ENCODE results near the gene NTM.
"Not testable (repeated sequence)": the region's sequence is repeated elsewhere in the genome, so short reads cannot be mapped to it uniquely, and the experiment has no call there.

Gene NTM

DNA sequence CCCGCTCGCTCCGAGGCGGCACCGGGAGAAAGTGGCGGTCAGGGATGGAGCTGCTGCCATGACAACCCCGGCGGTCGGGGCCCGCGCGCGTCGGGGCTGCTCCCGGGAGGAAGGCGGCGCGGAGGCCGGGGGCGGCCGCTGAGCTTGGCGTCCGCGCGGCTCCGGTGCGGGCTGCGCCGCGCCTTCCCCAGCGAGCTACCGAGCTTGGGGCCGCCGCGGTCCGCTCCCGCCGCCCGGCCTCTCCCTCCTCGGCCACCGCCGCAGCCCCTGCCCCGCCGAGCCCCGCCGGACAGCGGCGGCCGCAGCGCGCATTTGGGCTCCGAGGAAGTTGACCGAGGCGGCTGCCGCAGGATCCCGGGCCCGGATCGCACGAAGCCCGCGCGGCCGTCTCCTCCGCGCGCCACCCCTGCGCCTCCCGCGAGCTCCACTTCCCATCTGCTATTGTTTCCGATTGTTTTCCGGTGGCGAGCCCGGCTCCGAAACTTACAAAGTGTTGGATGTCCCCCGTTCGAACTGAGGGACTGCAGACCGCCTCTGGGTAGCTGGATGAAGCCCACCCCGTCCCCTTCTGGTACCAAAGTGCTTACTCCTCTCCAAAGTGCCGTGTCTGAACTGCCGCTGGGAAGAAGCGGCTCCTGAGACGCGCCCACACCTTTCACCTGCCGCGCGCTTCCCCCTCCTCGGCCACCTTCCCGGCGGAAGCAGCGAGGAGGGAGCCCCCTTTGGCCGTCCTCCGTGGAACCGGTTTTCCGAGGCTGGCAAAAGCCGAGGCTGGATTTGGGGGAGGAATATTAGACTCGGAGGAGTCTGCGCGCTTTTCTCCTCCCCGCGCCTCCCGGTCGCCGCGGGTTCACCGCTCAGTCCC is 540.3 kb downstream of the NTM start:
- no peak for DNase-seq

DNA sequence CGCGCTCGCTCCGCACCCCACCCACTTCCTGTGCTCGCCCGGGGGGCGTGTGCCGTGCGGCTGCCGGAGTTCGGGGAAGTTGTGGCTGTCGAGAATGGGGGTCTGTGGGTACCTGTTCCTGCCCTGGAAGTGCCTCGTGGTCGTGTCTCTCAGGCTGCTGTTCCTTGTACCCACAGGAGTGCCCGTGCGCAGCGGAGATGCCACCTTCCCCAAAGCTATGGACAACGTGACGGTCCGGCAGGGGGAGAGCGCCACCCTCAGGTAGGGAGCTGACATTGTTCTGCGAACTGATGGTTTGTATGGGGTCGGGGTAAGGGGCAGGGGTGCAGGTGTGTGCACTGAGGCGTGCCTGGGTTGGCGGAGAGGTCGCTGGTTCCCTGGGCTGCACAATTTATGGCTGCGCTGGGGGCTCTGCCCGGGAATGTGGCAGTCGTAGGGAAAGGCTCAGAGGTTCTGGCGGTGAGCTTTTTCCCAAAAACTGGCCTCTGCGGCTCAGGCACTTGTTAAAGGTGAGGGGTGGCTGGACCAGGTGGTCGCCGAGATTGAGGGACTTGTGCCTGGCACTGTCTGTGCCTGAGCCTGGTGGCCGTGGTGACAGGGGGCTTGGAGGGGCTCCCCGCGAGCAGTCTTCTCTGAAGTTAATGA is 541.1 kb downstream of the NTM start:
- DNase-seq: not testable (repeated sequence)

DNA sequence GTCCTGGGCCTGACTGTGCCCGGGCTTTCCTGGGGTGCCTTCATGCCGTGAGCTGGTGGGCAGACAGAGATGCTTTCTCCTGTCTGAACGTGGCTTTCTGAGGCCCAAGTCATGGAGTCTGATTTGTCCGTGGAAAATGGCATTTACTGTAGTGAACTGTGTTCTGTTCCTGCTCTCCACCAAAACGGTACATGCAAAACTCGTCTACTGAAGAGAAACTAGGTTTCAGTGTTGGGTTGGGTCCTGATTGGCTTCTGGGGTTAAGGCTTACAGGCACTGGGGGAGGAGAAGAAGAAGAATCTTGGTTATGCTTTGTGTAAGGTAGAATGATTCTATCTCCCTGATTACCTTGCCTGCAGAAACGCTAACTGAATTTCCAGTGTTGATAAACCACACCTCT is 541.7 kb downstream of the NTM start:
- no peak for DNase-seq

DNA sequence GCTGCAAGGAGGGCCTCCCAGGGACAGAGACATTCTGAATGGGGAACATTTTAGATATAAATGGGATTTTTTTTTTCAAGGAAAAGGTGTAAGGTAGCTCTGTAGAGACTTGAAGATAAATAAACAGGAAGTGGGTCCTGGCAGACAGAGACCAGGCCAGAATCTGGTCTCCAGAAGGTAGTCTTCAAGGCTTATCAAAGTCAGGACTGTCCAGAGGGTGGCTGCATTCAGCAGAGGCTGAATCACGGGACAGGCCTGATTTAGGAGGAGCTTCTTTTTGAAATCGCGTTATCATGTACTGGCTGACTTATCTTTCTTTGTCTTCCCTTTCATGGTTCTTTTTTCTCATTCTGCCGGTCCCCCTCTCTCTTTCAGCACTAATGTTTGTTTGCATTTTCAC is 542.9 kb downstream of the NTM start:
- DNase-seq: peak in 1 of 2 experiments; percentile 13

DNA sequence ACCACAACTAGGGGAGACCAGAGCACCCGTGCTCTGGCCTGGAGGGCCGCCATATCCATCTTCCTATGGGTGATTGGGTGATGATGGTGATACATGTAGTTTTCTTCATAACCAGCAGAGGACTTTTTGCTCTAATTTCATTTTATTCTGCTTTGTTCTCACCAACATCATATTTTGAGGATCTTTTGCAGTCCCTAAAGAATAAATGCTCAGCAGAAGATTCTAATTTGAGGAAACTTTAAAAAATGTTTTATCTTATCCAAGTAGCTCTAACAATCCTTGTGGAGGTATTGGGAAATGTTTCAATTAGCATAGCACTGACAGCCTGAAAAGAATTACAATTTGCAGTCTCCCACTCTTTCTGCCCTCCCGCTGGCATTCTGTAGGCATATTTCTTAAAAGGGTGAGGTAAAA is 544.0 kb downstream of the NTM start:
- DNase-seq: no peak

DNA sequence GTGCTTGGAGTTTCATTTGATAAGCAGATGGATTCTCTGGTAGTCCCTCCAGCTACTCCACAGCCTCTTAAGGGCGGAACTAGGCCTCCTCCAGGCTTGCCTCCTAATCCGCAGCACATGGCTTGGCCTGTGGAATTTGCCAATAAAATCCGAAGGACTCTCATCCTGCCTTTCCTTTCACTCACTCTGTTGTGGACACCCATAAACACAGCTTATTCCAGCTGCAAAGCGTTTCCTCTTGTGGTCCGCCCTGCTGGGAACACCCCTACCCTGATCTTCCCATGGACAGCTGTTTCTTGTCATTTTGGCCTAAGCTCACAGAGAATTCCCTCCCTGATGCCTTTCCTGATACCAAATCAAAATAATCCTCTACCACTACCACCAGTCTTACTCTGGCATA is 546.2 kb downstream of the NTM start:
- DNase-seq: no peak

DNA sequence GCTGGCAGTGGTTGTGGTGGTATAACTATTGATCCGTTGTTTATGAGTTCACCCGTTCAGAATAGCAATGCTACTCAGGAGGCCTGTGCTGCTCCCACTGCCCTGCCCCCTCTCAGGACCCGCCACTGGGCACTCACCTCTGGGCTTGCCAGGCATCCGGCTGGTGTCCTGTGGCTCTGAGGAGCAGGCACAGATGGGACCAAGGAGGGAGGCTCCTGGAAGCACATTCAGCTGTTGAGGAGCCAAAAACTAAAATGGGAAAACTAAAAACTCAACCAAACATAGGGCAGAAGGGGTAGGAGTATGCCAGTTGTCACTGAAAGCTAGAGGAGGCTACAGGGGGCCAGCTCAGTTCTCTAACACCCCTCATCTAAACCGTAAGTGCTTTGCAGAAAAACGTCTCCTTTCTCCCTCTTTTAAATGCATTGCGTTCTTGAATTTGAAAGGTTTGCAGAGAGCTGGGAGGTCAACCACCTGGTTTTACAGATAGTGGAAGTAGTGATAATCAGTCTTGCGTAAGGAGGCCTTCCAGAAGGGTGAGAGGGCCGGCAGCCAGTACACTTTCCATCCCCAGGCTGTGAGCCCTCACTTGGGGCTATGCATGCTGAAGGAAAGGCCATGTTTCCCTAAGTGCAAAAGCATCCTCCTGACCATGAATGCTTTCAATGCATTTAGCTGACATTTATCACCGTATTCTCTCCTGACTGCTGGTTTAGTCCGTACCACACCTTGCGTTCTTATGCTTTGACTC is 547.4 kb downstream of the NTM start:
- DNase-seq: peak; percentile 39 to 87

DNA sequence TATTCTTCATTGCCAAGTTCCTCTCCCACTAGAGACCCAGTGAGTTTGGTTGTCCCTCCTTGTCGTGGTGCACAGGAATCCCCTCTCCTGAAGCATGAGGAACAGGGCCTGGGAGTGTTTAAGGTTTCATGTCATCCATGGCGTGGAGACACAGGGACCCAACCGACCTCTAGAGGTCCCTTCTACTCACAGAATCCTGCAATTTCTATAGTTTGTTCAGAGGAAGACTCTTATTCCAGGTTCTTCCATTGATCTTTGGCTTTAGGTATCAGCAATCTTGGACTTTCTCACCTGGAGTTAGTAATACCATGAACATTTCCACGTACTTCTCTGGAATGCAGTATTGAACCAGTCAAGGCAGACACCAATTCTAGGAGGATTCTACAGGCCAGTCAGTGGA is 548.2 kb downstream of the NTM start:
- no peak for DNase-seq

DNA sequence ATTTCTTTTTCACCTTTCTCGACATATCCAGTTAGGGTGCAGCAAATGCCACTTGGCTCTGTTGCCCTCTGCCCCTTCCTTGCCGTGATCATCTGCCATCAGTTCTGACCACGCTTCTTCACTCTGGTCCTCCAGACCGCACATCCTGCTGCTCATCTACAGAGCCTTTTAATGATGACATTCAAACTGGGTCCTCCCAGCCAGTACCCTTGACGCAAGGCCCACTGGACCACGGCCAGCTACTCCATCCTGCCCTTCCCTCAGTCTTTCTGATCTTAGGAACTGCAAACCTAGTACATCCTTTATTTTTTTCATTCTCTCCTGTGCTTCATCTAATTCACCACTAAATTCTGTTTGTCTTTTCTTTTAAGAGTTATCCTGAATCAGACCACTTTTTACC is 551.8 kb downstream of the NTM start:
- no peak for DNase-seq

DNA sequence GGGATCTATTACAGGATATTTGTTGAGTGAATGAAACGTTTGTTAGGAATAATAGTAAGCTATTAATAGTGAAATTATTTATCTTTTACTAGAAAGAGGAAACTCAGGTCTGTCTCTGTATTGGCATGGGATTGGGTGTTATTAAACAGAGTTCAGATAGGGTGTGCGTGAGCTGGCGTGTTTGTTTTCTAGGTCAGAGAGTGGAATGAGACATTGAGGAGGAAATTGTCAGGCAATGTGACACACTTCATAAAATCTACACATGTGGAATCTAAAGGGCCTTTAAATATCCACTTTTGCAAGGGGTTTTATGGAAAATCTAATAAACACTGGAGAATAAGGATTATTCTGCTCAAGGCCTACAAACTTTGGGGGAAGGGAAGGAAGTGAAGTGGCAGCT is 552.9 kb downstream of the NTM start:
- DNase-seq: no peak

DNA sequence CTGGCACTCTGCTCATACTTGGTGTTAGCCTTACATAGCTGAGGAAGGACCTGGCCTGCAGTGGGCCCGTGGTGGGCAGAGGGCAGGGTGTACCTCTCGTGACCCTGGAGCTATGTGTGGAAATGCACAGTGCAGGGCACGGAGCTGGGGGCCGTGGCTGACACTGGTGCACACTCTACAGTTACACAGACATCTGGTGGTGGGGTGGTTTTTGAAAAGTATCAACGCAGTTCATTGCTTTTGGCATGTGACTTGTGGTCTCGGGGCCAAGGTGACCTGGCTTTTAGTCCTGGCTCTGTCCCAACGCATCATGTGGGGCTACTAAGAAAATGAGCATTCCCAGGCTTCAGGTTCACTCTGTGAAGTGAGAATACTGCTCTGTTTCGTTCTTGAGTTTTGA is 553.6 kb downstream of the NTM start:
- no peak for DNase-seq

DNA sequence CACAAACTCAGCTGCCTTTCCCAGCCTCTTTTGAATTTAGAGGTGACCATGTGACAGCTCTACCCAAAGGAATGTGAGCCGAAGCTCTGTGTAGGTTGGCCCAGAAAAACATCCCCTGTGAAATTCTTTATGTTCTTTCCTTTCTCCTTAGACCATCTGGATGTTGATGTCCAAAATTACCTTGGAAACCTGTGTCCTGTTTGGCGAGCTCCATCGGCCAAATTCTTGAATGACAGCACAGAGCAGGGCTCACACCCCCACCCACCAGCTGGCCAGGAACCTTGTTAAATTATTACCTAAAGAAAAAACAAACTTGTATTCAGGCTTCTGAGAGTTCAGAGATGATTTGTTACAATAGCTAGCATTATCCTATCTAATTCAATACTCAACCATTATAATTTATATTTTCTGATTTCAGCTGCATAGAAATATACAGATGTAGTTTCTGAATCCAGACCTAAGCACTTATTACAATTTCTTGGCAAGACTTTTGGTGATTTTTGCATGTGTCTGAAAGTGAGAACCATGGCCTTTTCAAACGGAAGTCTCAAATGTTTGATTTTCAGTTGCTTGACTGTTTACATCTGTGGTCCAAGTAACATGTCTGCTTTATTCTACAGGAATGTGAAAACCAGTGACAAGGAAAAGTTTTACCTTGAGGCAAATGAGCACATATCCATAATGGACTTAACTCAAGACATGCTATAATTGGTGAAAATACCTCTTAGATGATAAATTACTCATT is 554.2 kb downstream of the NTM start:
- no peak for DNase-seq

DNA sequence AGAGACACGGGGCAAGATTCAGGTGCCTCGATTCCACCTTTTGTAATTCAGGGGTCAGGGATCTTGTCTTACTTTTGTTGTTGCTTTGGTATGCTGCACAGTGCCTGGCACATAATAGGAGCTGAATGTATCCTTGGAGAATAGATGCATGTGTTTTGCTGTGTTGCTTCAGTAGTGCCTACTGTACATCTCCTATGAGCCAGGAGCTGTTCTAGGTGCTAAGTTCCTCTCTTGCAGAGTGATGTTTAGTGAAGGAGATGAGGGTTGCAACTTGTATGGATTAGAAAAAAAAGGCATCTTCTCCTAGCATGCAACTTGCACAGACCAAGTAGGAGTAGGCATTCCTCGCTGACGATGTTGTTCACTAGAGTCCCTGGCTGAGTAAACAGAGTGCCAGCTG is 555.4 kb downstream of the NTM start:
- DNase-seq: no peak

DNA sequence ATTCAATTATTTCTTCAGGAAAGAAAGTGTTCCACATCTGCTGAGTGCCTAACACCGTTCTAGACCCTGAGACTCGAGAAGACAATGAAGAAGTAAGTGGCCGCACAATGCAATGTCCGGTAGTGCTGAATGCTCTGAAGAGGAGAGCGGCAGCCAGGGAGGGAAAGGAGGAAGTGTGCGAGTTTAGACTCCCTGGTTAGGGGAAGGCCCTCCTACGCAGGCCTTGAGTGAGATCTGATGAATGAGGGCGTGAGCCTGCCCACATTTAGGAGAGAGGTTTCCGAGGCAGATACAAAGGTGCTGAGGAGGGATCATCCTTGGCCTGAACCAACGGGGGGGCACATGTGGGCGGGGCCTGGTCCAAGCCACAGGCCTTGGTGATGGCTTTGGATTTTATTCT is 558.6 kb downstream of the NTM start:
- no peak for DNase-seq

DNA sequence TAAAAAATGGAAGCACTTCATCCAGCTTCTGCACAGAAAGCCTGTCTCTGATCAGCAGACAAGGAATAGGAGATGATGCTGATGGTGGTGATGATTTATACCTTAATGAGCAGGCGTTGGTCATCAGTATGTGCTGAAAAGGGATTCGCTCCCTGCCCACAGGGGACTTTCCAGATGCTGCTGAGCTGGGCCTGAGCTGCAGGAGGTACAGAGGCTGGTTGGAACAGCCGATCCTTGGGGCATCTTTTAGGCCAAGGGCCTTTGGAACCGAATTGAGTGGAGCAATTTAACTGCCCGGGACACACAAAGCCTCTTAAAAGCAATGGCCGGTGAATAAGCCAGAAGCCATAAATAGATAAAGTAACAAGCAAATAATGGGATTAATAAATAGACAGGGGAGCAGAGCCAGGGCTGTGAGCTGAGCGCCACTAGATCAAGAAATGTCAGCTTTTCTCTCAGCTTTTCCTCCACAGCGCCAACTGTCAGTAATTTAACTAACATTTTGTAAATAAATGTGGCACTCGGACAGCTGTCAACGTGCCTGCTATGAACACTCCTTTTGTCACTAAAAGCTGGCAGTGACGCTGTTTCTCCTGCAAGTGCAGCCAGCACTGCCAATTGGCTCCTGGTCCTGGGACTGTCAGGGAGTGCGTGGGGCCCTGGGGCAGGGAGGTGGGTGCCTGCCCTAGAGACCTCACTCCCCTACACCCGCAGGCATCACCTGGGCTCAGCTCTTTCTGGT is 562.3 kb downstream of the NTM start:
- DNase-seq: peak; percentile 44 to 79

DNA sequence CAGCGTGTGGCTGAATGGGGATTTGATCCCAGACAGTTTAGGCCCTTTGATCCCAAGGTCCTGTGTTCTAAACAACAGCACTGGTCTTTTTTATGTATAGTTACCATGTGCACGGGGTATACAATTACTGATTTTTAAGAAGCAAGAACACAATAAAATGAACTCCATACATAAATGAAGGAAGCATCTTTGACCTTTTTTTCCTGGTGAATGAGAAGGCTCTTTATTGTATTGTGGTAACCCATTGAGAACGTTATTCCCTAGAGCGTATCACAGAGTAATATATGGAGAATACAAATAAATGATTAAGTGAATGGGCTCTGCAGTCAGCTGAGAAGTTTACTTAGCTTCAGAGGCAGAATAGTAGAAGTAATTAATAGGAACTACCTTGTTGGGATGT is 563.6 kb downstream of the NTM start:
- DNase-seq: no peak

DNA sequence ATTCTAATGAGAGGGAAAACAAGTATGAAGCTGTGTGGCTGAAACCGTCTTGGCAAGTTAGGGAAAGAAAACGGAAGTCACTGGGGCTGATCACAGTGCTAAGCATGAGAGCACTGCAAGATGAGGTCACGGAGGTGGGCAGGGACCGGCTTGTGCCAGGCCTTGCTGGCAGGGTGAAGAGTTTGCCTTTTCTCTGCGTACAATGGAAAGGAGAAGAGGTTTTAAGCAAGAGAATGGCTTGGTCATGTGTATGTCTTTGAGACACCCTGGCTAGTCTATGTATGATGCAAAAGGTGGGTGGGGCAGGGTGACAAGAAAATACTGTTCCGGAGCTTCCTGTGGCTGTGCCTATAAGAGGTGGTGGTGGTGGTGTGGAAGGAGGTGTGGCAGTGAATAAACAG is 567.9 kb downstream of the NTM start:
- DNase-seq: no peak

DNA sequence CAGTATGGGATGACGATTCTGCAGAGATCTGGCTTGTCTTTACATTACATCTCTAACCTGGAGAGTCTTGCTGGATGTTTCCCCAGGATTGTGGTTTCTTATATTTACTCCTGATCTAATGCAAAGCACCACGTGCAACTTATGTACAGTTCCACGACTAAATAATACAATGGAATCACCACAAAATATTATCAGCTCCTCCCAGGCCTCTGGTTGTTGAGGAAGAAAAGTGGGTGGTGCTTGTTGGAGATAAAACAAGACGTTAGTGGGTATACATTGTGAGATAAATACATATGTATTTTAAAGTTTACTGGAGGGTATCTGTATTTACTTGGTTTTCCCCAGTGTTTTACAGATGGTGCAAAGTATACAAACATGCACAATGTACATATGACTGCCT is 569.7 kb downstream of the NTM start:
- no peak for DNase-seq

DNA sequence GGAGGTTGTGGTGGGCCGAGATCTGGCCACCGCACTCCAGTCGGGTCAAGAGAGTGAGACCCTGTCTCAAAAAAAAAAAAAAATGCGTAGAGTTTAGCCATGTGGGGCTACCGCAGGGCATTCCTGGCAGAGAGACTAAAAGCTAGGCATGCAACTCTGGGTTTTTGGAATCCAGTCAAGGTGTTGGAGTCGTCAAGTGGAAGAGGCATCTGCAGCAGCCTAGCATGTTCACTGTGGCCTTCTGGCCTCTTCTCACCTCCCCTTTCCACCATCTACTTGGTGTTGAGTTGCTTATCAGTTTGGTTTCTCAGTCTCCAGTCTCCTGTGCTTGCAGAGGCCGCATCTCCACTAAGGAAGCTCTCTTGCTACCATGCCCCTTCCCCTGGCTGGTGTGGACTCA is 572.5 kb downstream of the NTM start:
- no peak for DNase-seq

DNA sequence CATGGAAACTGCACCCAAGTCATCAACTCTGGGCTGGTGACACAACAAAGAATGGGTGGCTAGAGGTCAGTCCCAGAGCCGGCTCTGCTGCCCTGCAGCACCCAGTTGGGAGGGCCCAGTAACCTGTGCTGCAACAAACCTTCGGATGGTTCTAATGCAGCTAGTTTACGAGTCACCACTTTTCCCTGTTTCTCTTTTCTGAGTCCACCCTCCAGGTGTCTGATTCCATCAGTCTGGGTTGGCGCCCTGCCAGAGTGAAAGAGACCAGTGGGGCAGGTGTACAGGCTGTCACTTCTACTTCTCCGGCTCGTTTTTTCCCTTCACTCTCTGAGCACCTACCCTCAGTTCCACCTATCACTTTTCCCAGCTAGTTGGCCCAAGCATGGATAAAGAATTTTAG is 572.9 kb downstream of the NTM start:
- peak in 1 of 2 experiments; percentile 57 for DNase-seq

DNA sequence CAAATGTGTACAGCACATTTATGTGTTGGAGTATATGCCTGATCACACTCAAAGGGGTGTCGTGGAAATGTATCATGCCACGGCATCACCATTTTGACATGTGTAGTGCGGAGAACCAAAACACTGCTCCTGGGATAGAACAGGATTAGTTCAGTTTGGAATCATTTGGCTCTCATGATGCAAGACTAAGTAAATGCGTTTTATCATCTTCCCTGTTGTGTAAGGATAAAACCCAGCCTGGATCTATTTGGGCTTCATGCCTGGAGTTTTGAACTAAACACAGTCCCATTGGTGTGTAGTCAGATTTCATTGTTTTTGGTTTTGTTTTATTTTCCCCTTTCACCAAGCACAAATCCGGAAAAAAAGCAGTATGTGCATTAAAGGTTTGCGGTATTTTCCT is 574.3 kb downstream of the NTM start:
- no peak for DNase-seq

DNA sequence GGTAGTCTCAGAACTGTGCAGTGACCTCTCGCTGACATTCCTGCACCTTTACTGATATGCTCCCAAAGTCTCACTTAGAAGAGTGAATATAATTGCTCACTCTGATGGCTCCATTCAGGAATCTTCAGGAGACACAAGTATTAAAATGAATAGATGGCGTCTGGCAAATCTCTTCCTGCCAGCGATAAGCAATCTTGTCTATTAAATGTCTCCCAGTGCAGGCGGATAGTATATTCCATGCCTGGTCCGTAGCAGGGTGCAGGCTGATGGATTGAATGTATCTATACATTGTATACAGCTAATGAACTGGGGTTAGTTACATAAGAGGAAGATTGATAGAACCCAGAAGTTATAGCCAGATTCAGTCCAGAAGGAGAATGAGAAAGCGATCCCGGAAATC is 575.3 kb downstream of the NTM start:
- no peak for DNase-seq

All from cerebellar nuclear complex (tissue), 1 donor.